OCI-LY7 (cell line): ENCODE data around the gene GRHL3.

ENCODE experiments used
- EZH2phosphoT487 ChIP-seq: fragments of 200-600 bp; sonication (generic); IDR thresholded peaks from 2 replicates; pipeline ENCODE4 v1.6.1; 2018; ENCODE audit warnings: low read depth, borderline replicate concordance, mild to moderate bottlenecking, mixed run types, antibody characterized with exemption, low read length, moderate library complexity, mixed read lengths
- TF ChIP-seq, protein P1 (sequence below): fragments of 200-600 bp; sonication (generic); conservative IDR thresholded peaks from 2 replicates; pipeline ENCODE4 v1.5.1; 2014; ENCODE audit warnings: mild to moderate bottlenecking, antibody characterized with exemption, low read length, moderate library complexity, mixed read lengths

DNA sequence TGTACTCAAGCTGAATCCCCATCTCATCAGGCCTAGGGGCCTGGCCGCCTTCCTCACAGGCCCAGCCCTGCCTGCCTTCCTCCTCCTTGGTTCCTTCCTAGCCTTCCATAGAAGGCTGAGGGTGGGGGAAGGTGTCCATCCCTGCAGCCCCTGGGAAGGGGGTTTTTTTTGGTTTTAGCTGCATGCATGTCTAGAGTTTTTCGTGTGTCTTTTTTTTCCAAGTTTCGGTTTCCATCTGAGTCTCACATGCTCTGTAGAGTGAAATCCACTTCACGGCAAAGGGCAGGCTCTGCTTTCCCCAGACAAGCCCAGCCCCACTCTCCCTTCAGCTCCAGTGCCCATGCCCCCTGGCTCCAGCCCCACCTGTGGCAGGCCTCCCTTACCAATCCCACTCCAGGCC, 32.1 kb downstream of the GRHL3 start:
- TF ChIP-seq, protein P1, sequence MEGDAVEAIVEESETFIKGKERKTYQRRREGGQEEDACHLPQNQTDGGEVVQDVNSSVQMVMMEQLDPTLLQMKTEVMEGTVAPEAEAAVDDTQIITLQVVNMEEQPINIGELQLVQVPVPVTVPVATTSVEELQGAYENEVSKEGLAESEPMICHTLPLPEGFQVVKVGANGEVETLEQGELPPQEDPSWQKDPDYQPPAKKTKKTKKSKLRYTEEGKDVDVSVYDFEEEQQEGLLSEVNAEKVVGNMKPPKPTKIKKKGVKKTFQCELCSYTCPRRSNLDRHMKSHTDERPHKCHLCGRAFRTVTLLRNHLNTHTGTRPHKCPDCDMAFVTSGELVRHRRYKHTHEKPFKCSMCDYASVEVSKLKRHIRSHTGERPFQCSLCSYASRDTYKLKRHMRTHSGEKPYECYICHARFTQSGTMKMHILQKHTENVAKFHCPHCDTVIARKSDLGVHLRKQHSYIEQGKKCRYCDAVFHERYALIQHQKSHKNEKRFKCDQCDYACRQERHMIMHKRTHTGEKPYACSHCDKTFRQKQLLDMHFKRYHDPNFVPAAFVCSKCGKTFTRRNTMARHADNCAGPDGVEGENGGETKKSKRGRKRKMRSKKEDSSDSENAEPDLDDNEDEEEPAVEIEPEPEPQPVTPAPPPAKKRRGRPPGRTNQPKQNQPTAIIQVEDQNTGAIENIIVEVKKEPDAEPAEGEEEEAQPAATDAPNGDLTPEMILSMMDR = no peak
- TF ChIP-seq EZH2phosphoT487 = no peak
